Endothelial cell of umbilical vein (primary cell): ENCODE measurements around the gene FBXO10. TPM values are rescaled to one million over a fixed set of nuclear protein-coding genes. Genes with fewer than 3 reads are reported as not detected.

Source experiments
- BruUV-seq: library from RNA; stranded (reverse); fragments of 400-500 nt; replicated peaks from 2 replicates; lab custom pipeline; 2021; lab: Mats Ljungman, UMichigan
- CTCF ChIA-PET: fragments of 300-600, 350-600 bp; sonication (Branson Sonifier 250); formaldehyde crosslinking; loops from one replicate; lab custom pipeline; 2021; ENCODE audit warnings: antibody characterized with exemption, inconsistent platforms; lab: Charles Lee
- POLR2A ChIA-PET: fragments of 300-600, 350-600 bp; sonication (Branson Sonifier 250); formaldehyde crosslinking; loops from one replicate; lab custom pipeline; 2021; ENCODE audit warnings: antibody characterized with exemption, inconsistent platforms; lab: Charles Lee
- DNase-seq: peaks from one replicate; pipeline ENCODE4 v3.0.0-alpha.2; 2011; ENCODE audit warnings: low read depth, low spot score
- FAIRE-seq: peaks from 2 replicates; lab custom pipeline; 2011; peaks lifted over from hg19 to GRCh38; lab: Jason Lieb, UNC
- H2AFZ ChIP-seq: 2 replicates; pipeline ENCODE4 v1.6.0; 2012; ENCODE audit warnings: low read depth, low read length, control low read depth, inconsistent platforms
- H3K27ac ChIP-seq: 2 replicates; pipeline ENCODE4 v1.5.1; 2011; ENCODE audit warnings: low read depth, mild to moderate bottlenecking, control low read depth, low read length, moderate library complexity; ENCODE audit not compliant: insufficient read depth
- H3K27me3 ChIP-seq, 2 experiments: 2 replicates each; pipeline versions ENCODE4 v1.6.0 to v1.6.1; 2011; ENCODE audit warnings: low read length in 2 of 2, mixed read lengths in 1 of 2; ENCODE audit not compliant: control insufficient read depth in 2 of 2, insufficient read depth in 2 of 2
- H3K36me3 ChIP-seq, 2 experiments: 2 replicates in 1 of 2; 3 replicates in 1 of 2; pipeline ENCODE4 v1.5.1; 2011; ENCODE audit warnings: low read length in 2 of 2, mild to moderate bottlenecking in 1 of 2, moderate library complexity in 1 of 2; ENCODE audit not compliant: control insufficient read depth in 2 of 2, insufficient read depth in 2 of 2; ENCODE audit errors: extremely low read depth in 1 of 2
- H3K4me1 ChIP-seq: 3 replicates; pipeline ENCODE4 v1.5.1; 2011; ENCODE audit warnings: mild to moderate bottlenecking, low read length; ENCODE audit not compliant: control insufficient read depth, insufficient read depth; ENCODE audit errors: extremely low read depth
- H3K4me2 ChIP-seq: 2 replicates; pipeline ENCODE4 v1.6.1; 2011; ENCODE audit warnings: low read length, control low read depth, mixed read lengths; ENCODE audit not compliant: insufficient read depth
- H3K4me3 ChIP-seq, 3 experiments: fragments of 200-600 bp in 1 of 3; sonication (generic), shearing (Covaris generic) in 1 of 3; replicated peaks in 1 of 3; 2 replicates each; pipeline ENCODE4 v1.5.1; 2011 to 2016; ENCODE audit warnings: control low read depth in 3 of 3, low read length in 3 of 3, mild to moderate bottlenecking in 2 of 3, inconsistent platforms in 1 of 3, low read depth in 1 of 3, moderate library complexity in 1 of 3; ENCODE audit not compliant: insufficient read depth in 1 of 3
- H3K79me2 ChIP-seq: 2 replicates; pipeline ENCODE4 v1.6.0; 2012; ENCODE audit warnings: low read length, inconsistent platforms; ENCODE audit not compliant: control insufficient read depth, insufficient read depth
- H3K9ac ChIP-seq: replicated peaks from 2 replicates; pipeline ENCODE3; 2011; ENCODE audit warnings: low read length, control low read depth; ENCODE audit not compliant: insufficient read depth; ENCODE audit errors: extremely low read depth
- H3K9me1 ChIP-seq: replicated peaks from 3 replicates; pipeline ENCODE4 v1.6.0; 2011; ENCODE audit warnings: mild to moderate bottlenecking, low read length; ENCODE audit not compliant: control insufficient read depth, insufficient read depth; ENCODE audit errors: extremely low read depth
- H3K9me3 ChIP-seq: replicated peaks from 2 replicates; pipeline ENCODE4 v1.5.1; 2012; ENCODE audit warnings: low read length, inconsistent platforms; ENCODE audit not compliant: control insufficient read depth, insufficient read depth
- H4K20me1 ChIP-seq: replicated peaks from 2 replicates; pipeline ENCODE3; 2011; ENCODE audit warnings: mild to moderate bottlenecking, low read length; ENCODE audit not compliant: control insufficient read depth, insufficient read depth; ENCODE audit errors: extremely low read depth
- CTCF ChIP-seq, 2 donors: IDR thresholded peaks; 1 replicate in 1 of 2; 2 replicates in 1 of 2; pipeline ENCODE4 v1.5.1; 2011; ENCODE audit warnings: low read length in 2 of 2, mild to moderate bottlenecking in 2 of 2, moderate library complexity in 2 of 2, control low read depth in 1 of 2, inconsistent platforms in 1 of 2, low read depth in 1 of 2; ENCODE audit not compliant: insufficient read depth in 1 of 2; ENCODE audit errors: extremely low read depth in 1 of 2
- FOS ChIP-seq: IDR thresholded peaks from 2 replicates; pipeline ENCODE4 v1.6.1; 2011; ENCODE audit warnings: mild to moderate bottlenecking, low read length, moderate library complexity, borderline replicate concordance; ENCODE audit not compliant: insufficient read depth
- GATA2 ChIP-seq: IDR thresholded peaks from 2 replicates; pipeline ENCODE4 v1.7.0; 2011; ENCODE audit warnings: low read depth, mild to moderate bottlenecking, moderate library complexity, mixed read lengths, low read length; ENCODE audit not compliant: insufficient read length, insufficient read depth
- JUN ChIP-seq: IDR thresholded peaks from 2 replicates; pipeline ENCODE4 v1.6.1; 2011; ENCODE audit warnings: borderline replicate concordance, low read depth; ENCODE audit not compliant: insufficient read length, insufficient read depth
- MYC ChIP-seq: IDR thresholded peaks from one replicate; pipeline ENCODE4 v1.6.1; 2011; ENCODE audit warnings: mild to moderate bottlenecking, low read depth, low read length
- POLR2A ChIP-seq: IDR thresholded peaks from 2 replicates; pipeline ENCODE4 v1.6.1; 2012; ENCODE audit warnings: low read depth, mild to moderate bottlenecking, control low read depth, low read length
- POLR2AphosphoS5 ChIP-seq: IDR thresholded peaks from 2 replicates; pipeline ENCODE4 v1.6.1; 2012; ENCODE audit warnings: low read depth, mild to moderate bottlenecking, control low read depth, low read length, moderate library complexity; ENCODE audit not compliant: insufficient read depth
- dilution Hi-C: fragments of 300-500 bp; cut with MboI; formaldehyde crosslinking; loops from one replicate; pipeline ENCODE4 v1.15.0; 2019; ENCODE audit warnings: low sequenced_read_pairs; ENCODE audit not compliant: extremely low pct_ligation_motif_present
- intact Hi-C: fragments of 100-400 bp; cut with micrococcal nuclease; formaldehyde crosslinking; loops from one replicate; pipeline ENCODE4 v1.10.0; 2022
- polyA plus RNA-seq, 4 experiments: library from polyadenylated mRNA; depleted of rRNA in 3 of 4; stranded (reverse) in 3 of 4; unstranded in 1 of 4; fragments of >200 nt; gene quantifications; 2 replicates each; pipeline versions ENCODE4 v1.2.1 to v1.2.3, GENCODE V29; 2011 to 2012; ENCODE audit warnings: missing spikeins in 1 of 4
- total RNA-seq: library from RNA; stranded (reverse); gene quantifications from 2 replicates; pipeline ENCODE4 v1.2.3, GENCODE V29; 2021

The FBXO10 gene
- total and polyA plus RNA-seq, 2 donors (not counting 3 experiments of a cell fraction or from before 2014, with no cell fraction given): 11.8 to 14.4 TPM

- Histone ChIP-seq H3K4me2 (peak overlapping the region; percentile 97), H3K36me3 (no peaks in the 10 kb centered on the region), H3K9ac (peak overlapping the region; percentile 98), H3K4me1 (peaks cover 17% of the 10 kb centered on the region), H3K27ac (peak overlapping the region; percentile 94), H3K79me2 (peaks cover 42% of the 10 kb centered on the region), H3K27me3 (no peaks in the 10 kb centered on the region), H3K4me3 (peak overlapping the region; percentile 45 to 97 (median 84)), H2AFZ (peak overlapping the region; percentile 87), H4K20me1 (no peaks in the 10 kb centered on the region), H3K9me3 (no peaks in the 10 kb centered on the region), H3K9me1 (no peaks in the 10 kb centered on the region)
- dilution Hi-C loops (no loop called here), intact Hi-C loops (loop anchor here (1.0 kb wide), 1 partner anchor 21 kb away; the partner anchor contains the start of gene POLR1E)
- TSS peak; percentile 35 for BruUV-seq
- ChIA-PET CTCF (interaction anchor here (0.6 to 1.5 kb wide), 3 partner anchors 24 to 592 kb away, joined by 3 read pairs; no protein-coding TSS in a partner anchor), POLR2A (interaction anchor here (0.6 to 2.2 kb wide), 4 partner anchors 11 to 128 kb away, joined by 3 to 9 read pairs (median 6); partner anchors contain the start of genes POLR1E and TOMM5)
- FAIRE-seq (no peak), DNase-seq (peak; percentile 89)
- TF ChIP-seq FOS: no peak
- TF ChIP-seq POLR2AphosphoS5: peak; percentile 24
- peak; percentile 74 for TF ChIP-seq POLR2A
Measured at GRCh38 chr9:37464426-37465248, 111.5 kb downstream of the FBXO10 start.

GRCh38 chr9:37464006-37464405 is 112.2 kb downstream of the FBXO10 start:
- peak overlapping the region; percentile 45 to 97 (median 84) for H3K4me3 ChIP-seq
- no peaks in the 10 kb centered on the region for H3K9me1 ChIP-seq
- intact Hi-C loops: no loop called here
- FAIRE-seq (peak; percentile 35), DNase-seq (peak; percentile 20)
- H3K27ac ChIP-seq: peak overlapping the region; percentile 94
- TF ChIP-seq POLR2A: no peak
- TF ChIP-seq GATA2: no peak
- TF ChIP-seq JUN: no peak
- no peak for TF ChIP-seq CTCF (IDR thresholded peaks at IDR 0.05; ENCODE audit: extremely low read depth in 1 of 2, insufficient read depth in 1 of 2, low read depth in 1 of 2, low read length in 2 of 2)
- no peak for TF ChIP-seq MYC
- no peaks in the 10 kb centered on the region for H3K27me3 ChIP-seq
- ChIA-PET POLR2A (interaction anchor here (2.2 kb wide), 1 partner anchor 22 kb away, joined by 9 read pairs; the partner anchor contains the start of gene POLR1E), CTCF (interaction anchor here (1.5 kb wide), 1 partner anchor 591 kb away, joined by 3 read pairs; no protein-coding TSS in a partner anchor)
- no peaks in the 10 kb centered on the region for H4K20me1 ChIP-seq
- H3K9me3 ChIP-seq: no peaks in the 10 kb centered on the region
- no TSS peak for BruUV-seq
- H3K4me1 ChIP-seq: peaks cover 17% of the 10 kb centered on the region
- dilution Hi-C loops: no loop called here
- H3K36me3 ChIP-seq: no peaks in the 10 kb centered on the region
- peak overlapping the region; percentile 97 for H3K4me2 ChIP-seq
- H3K9ac ChIP-seq: peak overlapping the region; percentile 98
- H3K79me2 ChIP-seq: peaks cover 44% of the 10 kb centered on the region
- no peak overlapping the region for H2AFZ ChIP-seq
